Astrocyte (in vitro differentiated cells and primary cell): ENCODE results near the gene NLE1. TPM values are rescaled to one million over a fixed set of nuclear protein-coding genes. Genes with fewer than 3 reads are reported as not detected.
"Not testable (repeated sequence)": the region's sequence is repeated elsewhere in the genome, so short reads cannot be mapped to it uniquely, and the experiment has no call there.

Experiments
- DNase-seq: peaks from one replicate; pipeline ENCODE4 v3.0.0-alpha.2; 2010; ENCODE audit warnings: low read depth
- FAIRE-seq: peaks from 2 replicates; lab custom pipeline; 2011; peaks lifted over from hg19 to GRCh38; lab: Jason Lieb, UNC
- H2AFZ ChIP-seq: 2 replicates; pipeline ENCODE4 v1.6.0; 2012; ENCODE audit warnings: low read depth, low read length, inconsistent platforms
- H3K27ac ChIP-seq: 2 replicates; pipeline ENCODE4 v1.5.1; 2011; ENCODE audit warnings: low read depth, low read length, inconsistent platforms
- H3K27me3 ChIP-seq: 2 replicates; pipeline ENCODE4 v1.6.0; 2011; ENCODE audit warnings: low read length, inconsistent platforms; ENCODE audit not compliant: insufficient read depth
- H3K36me3 ChIP-seq: 2 replicates; pipeline ENCODE4 v1.5.1; 2011; ENCODE audit warnings: low read length, inconsistent platforms; ENCODE audit not compliant: insufficient read depth
- H3K4me1 ChIP-seq: 2 replicates; pipeline ENCODE4 v1.5.1; 2011; ENCODE audit warnings: low read length, inconsistent platforms; ENCODE audit not compliant: insufficient read depth
- H3K4me2 ChIP-seq: 2 replicates; pipeline ENCODE4 v1.6.0; 2012; ENCODE audit warnings: low read length, inconsistent platforms
- H3K4me3 ChIP-seq: 2 replicates; pipeline ENCODE4 v1.5.1; 2011; ENCODE audit warnings: low read depth, mild to moderate bottlenecking, low read length, inconsistent platforms; ENCODE audit not compliant: insufficient read depth
- H3K79me2 ChIP-seq: 2 replicates; pipeline ENCODE4 v1.6.0; 2012; ENCODE audit warnings: mild to moderate bottlenecking, low read length, inconsistent platforms; ENCODE audit not compliant: insufficient read depth
- H3K9ac ChIP-seq: 2 replicates; pipeline ENCODE4 v1.6.0; 2012; ENCODE audit warnings: mild to moderate bottlenecking, low read length, inconsistent platforms
- H3K9me3 ChIP-seq: 2 replicates; pipeline ENCODE4 v1.5.1; 2012; ENCODE audit warnings: low read depth, mild to moderate bottlenecking, low read length, inconsistent platforms; ENCODE audit not compliant: insufficient read depth
- H4K20me1 ChIP-seq: 2 replicates; pipeline ENCODE4 v1.6.0; 2012; ENCODE audit warnings: low read length, inconsistent platforms; ENCODE audit not compliant: insufficient read depth
- H3K27ac Mint-ChIP-seq: one replicate; pipeline ENCODE4 v1.8.0; 2021; ENCODE audit warnings: mild to moderate bottlenecking, mixed read lengths; ENCODE audit not compliant: unreplicated experiment
- H3K27me3 Mint-ChIP-seq: one replicate; pipeline ENCODE4 v1.8.0; 2021; ENCODE audit warnings: low read depth, mixed read lengths; ENCODE audit not compliant: unreplicated experiment
- H3K36me3 Mint-ChIP-seq: one replicate; pipeline ENCODE4 v1.8.0; 2021; ENCODE audit warnings: low read depth, mixed read lengths; ENCODE audit not compliant: unreplicated experiment
- H3K4me1 Mint-ChIP-seq: one replicate; pipeline ENCODE4 v1.8.0; 2021; ENCODE audit warnings: low read depth, mixed read lengths; ENCODE audit not compliant: unreplicated experiment
- H3K4me3 Mint-ChIP-seq: one replicate; pipeline ENCODE4 v1.8.0; 2021; ENCODE audit warnings: mild to moderate bottlenecking, moderate library complexity, mixed read lengths; ENCODE audit not compliant: unreplicated experiment
- H3K9me3 Mint-ChIP-seq: one replicate; pipeline ENCODE4 v1.8.0; 2021; ENCODE audit warnings: mild to moderate bottlenecking, mixed read lengths; ENCODE audit not compliant: unreplicated experiment
- CTCF ChIP-seq: IDR thresholded peaks from 2 replicates; pipeline ENCODE4 v1.5.1; 2011; ENCODE audit warnings: low read depth, mild to moderate bottlenecking, inconsistent platforms, low read length, moderate library complexity; ENCODE audit not compliant: insufficient read depth
- EZH2 ChIP-seq: IDR thresholded peaks from 2 replicates; pipeline ENCODE4 v1.6.1; 2012; ENCODE audit warnings: mild to moderate bottlenecking, low read length, inconsistent platforms; ENCODE audit not compliant: insufficient read depth
- total RNA-seq: library from RNA; stranded (reverse); gene quantifications from 2 replicates; pipeline ENCODE4 v1.2.1, GENCODE V29; 2021

NLE1 gene
- total RNA-seq, 1 donor from 2014 or later, result 19.8 TPM

- H3K27ac Mint-ChIP-seq, result no peak overlapping the region
- no peaks in the 10 kb centered on the region for H3K4me1 Mint-ChIP-seq
- DNase-seq, result no peak
- no peak for FAIRE-seq
- no peak overlapping the region for H3K27ac ChIP-seq
- H2AFZ ChIP-seq, result no peak overlapping the region
- peaks cover 20% of the 10 kb centered on the region for H3K27me3 Mint-ChIP-seq
- peaks cover 3% of the 10 kb centered on the region for H3K9me3 Mint-ChIP-seq
- H3K4me2 ChIP-seq, result no peak overlapping the region
- H3K4me3 ChIP-seq, result no peak overlapping the region
- no peaks in the 10 kb centered on the region for H3K79me2 ChIP-seq
- no peak overlapping the region for H3K4me3 Mint-ChIP-seq
- no peaks in the 10 kb centered on the region for H3K36me3 ChIP-seq
- H3K4me1 ChIP-seq, result no peaks in the 10 kb centered on the region
- no peaks in the 10 kb centered on the region for H3K9me3 ChIP-seq
- no peaks in the 10 kb centered on the region for H4K20me1 ChIP-seq
- TF ChIP-seq EZH2 (no peak), CTCF (no peak)
- no peaks in the 10 kb centered on the region for H3K36me3 Mint-ChIP-seq
- no peaks in the 10 kb centered on the region for H3K27me3 ChIP-seq
- no peak overlapping the region for H3K9ac ChIP-seq
Measured at GRCh38 chr17:35176897-35177296, 34.8 kb upstream of the NLE1 start.

- Histone ChIP-seq H3K9ac (no peak overlapping the region), H4K20me1 (no peaks in the 10 kb centered on the region), H3K9me3 (no peaks in the 10 kb centered on the region), H3K4me2 (no peak overlapping the region), H3K4me1 (no peaks in the 10 kb centered on the region), H3K4me3 (no peak overlapping the region), H3K79me2 (no peaks in the 10 kb centered on the region), H3K27me3 (no peaks in the 10 kb centered on the region), H3K27ac (no peak overlapping the region), H3K36me3 (no peaks in the 10 kb centered on the region), H2AFZ (no peak overlapping the region)
- H3K27ac Mint-ChIP-seq, result no peak overlapping the region
- DNase-seq, result no peak
- FAIRE-seq, result no peak
- TF ChIP-seq EZH2 (no peak), CTCF (no peak)
- no peaks in the 10 kb centered on the region for H3K36me3 Mint-ChIP-seq
- H3K4me1 Mint-ChIP-seq, result no peaks in the 10 kb centered on the region
- H3K27me3 Mint-ChIP-seq, result peaks cover 20% of the 10 kb centered on the region
- no peak overlapping the region for H3K4me3 Mint-ChIP-seq
- H3K9me3 Mint-ChIP-seq, result peaks cover 3% of the 10 kb centered on the region
Measured at GRCh38 chr17:35175638-35176415, 33.7 kb upstream of the NLE1 start.

- Histone ChIP-seq H3K4me2 (no peak overlapping the region), H3K79me2 (no peaks in the 10 kb centered on the region), H3K36me3 (no peaks in the 10 kb centered on the region), H3K9ac (no peak overlapping the region), H4K20me1 (no peaks in the 10 kb centered on the region), H3K27ac (no peak overlapping the region), H3K27me3 (no peaks in the 10 kb centered on the region), H3K4me1 (no peaks in the 10 kb centered on the region), H3K9me3 (no peaks in the 10 kb centered on the region), H2AFZ (no peak overlapping the region), H3K4me3 (no peak overlapping the region)
- DNase-seq, result no peak
- no peak for FAIRE-seq
- TF ChIP-seq EZH2 (no peak), CTCF (no peak)
- no peak overlapping the region for H3K27ac Mint-ChIP-seq
- H3K4me3 Mint-ChIP-seq, result no peak overlapping the region
- peaks cover 21% of the 10 kb centered on the region for H3K27me3 Mint-ChIP-seq
- H3K36me3 Mint-ChIP-seq, result no peaks in the 10 kb centered on the region
- H3K9me3 Mint-ChIP-seq, result peaks cover 3% of the 10 kb centered on the region
- no peaks in the 10 kb centered on the region for H3K4me1 Mint-ChIP-seq
Measured at GRCh38 chr17:35174835-35175334, 32.8 kb upstream of the NLE1 start.

GRCh38 chr17:35172321-35172720, 30.2 kb upstream of the NLE1 start:
- H3K79me2 ChIP-seq, H3K4me1 ChIP-seq, H3K36me3 ChIP-seq, H3K9ac ChIP-seq, H3K4me1 Mint-ChIP-seq, H3K27ac ChIP-seq, H3K9me3 ChIP-seq, FAIRE-seq, H3K4me3 Mint-ChIP-seq, H3K4me2 ChIP-seq, H2AFZ ChIP-seq, H3K27ac Mint-ChIP-seq, DNase-seq, H3K4me3 ChIP-seq, H3K27me3 ChIP-seq, H3K9me3 Mint-ChIP-seq, H4K20me1 ChIP-seq, H3K36me3 Mint-ChIP-seq: not testable (repeated sequence)
- H3K27me3 Mint-ChIP-seq, result peaks cover 24% of the 10 kb centered on the region
